Uterus (tissue), 2 donors: ENCODE data around the gene TMBIM4.

Experiments
- POLR2A ChIP-seq, 2 donors: fragments of 450-650 bp; IDR thresholded peaks; one replicate each; pipeline ENCODE4 v1.6.1; 2016; ENCODE audit warnings: antibody characterized with exemption in 2 of 2, mild to moderate bottlenecking in 1 of 2, moderate library complexity in 1 of 2
- TF ChIP-seq, protein P1 (sequence below), 4 experiments: fragments of 200-600 bp in 2 of 4; fragments of 450-650 bp in 2 of 4; sonication (generic) in 2 of 4; IDR thresholded peaks; one replicate each; pipeline ENCODE4 v1.5.1; 2016 to 2019; ENCODE audit warnings: antibody characterized with exemption in 4 of 4, mild to moderate bottlenecking in 2 of 4, moderate library complexity in 1 of 4

GRCh38 chr12:66132408-66132807 lies 37.4 kb downstream of the TMBIM4 start:
- TF ChIP-seq, protein P1, sequence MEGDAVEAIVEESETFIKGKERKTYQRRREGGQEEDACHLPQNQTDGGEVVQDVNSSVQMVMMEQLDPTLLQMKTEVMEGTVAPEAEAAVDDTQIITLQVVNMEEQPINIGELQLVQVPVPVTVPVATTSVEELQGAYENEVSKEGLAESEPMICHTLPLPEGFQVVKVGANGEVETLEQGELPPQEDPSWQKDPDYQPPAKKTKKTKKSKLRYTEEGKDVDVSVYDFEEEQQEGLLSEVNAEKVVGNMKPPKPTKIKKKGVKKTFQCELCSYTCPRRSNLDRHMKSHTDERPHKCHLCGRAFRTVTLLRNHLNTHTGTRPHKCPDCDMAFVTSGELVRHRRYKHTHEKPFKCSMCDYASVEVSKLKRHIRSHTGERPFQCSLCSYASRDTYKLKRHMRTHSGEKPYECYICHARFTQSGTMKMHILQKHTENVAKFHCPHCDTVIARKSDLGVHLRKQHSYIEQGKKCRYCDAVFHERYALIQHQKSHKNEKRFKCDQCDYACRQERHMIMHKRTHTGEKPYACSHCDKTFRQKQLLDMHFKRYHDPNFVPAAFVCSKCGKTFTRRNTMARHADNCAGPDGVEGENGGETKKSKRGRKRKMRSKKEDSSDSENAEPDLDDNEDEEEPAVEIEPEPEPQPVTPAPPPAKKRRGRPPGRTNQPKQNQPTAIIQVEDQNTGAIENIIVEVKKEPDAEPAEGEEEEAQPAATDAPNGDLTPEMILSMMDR (IDR thresholded peaks at IDR 0.05) = no peak
- no peak for TF ChIP-seq POLR2A (IDR thresholded peaks at IDR 0.05)
